ENCODE measurements around the gene NF1.

- TF ChIP-seq CTCF (IDR thresholded peaks at IDR 0.05), result no peak
- TF ChIP-seq POLR2A (IDR thresholded peaks at IDR 0.05), result no peak
Observed at GRCh38 chr17:31064707-31065106, 30.1 kb upstream of the NF1 start.
